Fibroblast of skin of back (primary cell): ENCODE measurements around the gene OVCH1.
"Not testable (repeated sequence)": the region's sequence is repeated elsewhere in the genome, so short reads cannot be mapped to it uniquely, and the experiment has no call there.

Experiments
- DNase-seq: peaks from one replicate; pipeline ENCODE4 v3.0.0-alpha.2; 2013

Gene OVCH1

DNA sequence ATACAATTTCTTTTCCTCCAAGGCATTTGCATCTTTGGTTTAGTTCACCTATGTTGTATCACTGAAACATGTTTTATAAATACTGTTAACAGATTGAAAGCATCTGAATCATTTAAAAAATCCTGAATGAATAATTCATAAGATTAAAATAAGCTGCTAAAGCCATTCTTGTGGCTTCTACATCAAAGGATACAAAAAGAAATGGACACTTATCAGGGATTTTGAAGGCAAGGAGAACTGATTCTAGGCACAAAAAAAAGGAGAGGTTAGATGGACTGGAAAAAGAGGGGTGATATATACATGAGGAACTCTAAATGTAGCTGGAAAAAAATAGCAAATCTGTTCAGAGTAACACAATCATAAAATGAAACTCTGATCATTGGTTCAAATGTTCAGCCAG, 5.8 kb upstream of the OVCH1 start:
- DNase-seq, result no peak

DNA sequence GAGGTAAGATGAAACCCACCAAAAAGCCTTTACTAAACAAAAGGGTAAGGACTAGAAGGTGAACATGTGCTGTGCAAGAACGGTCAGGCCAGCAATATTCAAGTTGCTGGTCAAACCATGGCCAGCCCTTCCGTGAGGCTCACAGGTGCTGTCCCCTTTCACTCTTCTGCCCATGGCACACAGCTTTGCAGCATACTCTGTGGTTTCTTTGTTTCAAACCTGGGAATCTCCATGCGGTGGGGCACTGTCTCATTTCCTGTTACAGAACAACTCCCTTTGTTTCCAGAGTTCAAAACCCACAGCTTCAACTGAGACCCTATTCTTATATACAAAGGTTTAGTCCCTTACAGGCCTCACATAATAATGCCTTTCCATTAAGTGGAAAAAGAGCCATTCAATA, 1.7 kb upstream of the OVCH1 start:
- no peak for DNase-seq

DNA sequence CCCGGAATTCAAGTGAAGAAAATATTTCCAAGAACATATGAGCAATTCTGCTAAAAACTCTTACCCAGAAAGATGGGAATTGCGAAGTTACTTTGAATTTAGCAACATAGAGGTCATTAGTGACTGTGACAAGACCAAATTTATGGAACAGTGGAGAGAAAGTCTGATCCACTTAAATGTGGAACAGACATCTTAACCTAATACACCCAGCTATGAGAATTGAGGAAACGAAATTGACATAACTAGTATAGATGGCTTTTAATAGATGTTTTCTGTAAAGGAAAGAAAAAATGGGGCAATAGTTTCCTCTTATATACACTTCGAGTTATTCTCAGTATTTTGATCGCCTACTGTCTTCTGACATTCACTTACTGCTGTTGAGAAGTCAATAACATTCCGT, 4.6 kb downstream of the OVCH1 start:
- DNase-seq, result no peak

DNA sequence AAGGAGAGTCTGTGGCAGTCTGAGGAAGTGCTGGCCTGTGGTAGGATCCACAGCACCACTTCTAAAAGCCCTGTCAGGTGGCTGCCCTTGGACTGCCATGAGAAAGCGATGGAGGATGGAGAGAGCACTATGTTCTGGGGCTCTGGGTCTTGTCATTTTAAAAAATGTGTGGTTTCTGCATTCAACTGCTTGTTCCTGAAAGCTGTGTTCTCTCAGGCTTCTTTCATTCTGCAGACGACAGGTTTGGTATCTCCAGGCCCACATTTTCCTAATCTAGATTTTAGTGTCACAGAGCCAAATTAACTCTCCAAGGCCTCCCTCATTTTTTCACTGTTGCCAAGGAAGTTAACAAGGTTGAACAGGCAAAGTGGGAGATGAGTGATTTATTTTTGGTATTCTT, 10.5 kb downstream of the OVCH1 start:
- DNase-seq, result no peak

DNA sequence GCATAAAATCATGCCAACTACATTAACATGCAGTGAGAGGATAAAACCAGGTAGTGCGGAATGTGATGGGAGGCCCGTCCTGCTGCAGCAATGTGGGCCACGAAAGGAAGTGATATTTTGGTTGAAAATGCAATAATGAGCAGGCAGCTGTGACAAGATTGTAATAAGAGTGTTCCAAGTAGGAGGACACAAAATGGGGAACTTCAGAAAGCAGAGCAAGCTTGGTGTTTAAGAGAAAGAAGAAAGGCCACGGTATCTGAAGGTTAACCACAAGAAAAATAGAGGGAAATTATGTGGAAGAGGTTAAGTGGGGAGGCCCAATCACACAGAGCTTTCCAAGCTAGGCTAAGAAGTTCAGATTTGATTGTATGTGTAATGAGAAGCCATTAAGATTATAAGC, 34.3 kb downstream of the OVCH1 start:
- no peak for DNase-seq

DNA sequence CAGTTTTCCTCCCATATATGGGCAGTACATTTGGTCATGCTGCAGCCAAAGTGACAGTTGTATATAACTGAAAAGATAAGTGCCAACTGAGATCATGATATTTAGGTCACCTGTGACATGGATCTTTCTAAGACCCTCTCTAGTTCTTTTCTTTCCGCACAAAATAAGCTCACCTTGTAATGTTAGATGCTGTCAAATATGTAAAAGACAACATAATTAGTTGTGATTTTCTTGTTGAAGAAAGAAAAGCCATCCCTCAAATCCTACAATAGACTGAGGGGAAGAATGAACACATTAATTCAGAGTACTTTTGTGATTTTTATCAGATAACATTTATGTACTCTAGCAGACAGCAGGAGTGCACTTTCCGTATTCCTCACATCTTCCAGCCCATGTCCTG, 37.4 kb downstream of the OVCH1 start:
- DNase-seq, result no peak

DNA sequence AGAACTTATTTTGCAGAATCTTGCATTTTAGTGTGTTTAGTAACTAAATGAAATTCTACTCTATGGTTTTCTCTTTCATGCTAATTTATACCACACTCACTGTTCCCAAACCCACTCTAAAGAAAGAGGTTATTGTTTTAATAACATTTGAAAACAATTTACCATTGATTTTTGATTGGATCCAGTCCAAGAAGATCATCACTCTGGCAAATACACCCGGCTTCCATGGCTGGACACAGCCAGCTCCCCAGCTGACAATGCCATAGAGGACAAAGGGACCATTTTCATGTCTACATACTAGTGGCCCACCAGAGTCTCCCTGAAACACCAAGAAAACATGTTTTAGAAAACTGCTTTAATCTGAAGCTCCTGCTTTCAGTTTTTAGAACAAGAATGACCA, 42.4 kb downstream of the OVCH1 start:
- DNase-seq, result no peak

DNA sequence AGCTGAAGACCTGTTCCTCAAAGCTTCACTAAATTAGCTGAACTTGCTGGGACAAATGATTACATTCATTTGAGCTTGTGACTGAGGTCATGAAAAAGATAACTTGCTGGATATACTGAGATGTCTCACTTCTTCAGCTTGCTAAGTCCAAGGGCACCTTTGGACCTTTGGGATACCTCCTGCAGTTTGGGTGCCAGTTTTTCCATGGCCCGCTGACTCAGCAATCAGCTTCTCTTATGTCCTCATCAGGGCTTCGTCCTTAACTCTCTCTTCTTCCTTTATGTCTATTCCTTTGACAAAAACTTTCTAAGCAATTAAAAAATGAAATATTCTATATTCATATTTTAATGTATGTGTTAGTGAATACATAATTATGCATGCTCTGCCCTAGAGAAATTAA, 45.6 kb downstream of the OVCH1 start:
- DNase-seq, result no peak

DNA sequence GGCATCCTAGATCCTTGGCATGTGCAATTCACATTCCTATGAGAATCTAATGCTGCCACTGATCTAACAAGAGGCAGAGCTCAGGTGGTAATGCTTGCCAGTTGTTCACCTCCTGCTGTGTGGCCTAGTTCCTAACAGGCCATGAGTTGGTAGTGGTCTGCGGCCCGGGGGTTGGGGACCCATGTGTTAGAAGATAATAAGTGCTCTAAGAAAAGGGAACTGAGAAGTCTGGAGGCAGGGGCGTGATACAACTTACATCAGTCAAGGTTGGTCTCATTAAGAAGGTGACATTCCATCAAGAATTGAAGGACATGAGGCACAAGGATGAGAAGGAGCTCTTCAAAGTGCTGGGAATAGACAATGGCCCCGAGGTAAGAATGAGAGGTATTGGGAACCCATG, 49.3 kb downstream of the OVCH1 start:
- no peak for DNase-seq

DNA sequence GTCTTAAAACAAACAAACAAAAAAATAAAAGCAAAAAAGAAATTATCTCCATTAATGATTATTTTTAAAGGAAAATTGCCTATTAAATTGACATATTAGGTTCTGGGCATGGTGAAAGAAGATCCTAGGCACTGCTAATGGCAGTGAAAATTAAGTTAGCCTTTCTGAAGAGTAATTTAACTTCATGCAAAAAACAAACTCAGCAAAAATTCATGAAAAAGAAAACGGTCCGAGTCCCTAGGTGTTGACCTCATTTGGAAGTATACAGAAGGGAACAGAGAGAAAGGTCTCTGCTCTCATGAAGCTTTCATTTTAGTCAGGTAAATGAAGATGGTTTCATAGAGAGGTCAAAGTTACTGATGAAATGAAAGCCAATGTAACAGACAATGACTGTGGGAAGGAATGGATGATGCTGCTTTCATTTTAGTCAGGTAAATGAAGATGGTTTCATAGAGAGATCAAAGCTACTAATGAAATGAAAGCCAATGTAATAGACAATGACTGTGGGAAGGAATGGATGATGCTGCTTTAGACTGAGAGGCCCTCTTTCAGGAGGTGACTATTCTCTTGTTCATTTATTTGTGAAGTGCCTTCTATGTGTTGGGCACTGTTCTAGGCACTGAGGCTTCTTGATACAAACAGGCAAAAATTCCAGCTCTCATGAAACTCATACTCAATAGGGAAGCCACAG, 50.1 kb downstream of the OVCH1 start:
- DNase-seq, result no peak

DNA sequence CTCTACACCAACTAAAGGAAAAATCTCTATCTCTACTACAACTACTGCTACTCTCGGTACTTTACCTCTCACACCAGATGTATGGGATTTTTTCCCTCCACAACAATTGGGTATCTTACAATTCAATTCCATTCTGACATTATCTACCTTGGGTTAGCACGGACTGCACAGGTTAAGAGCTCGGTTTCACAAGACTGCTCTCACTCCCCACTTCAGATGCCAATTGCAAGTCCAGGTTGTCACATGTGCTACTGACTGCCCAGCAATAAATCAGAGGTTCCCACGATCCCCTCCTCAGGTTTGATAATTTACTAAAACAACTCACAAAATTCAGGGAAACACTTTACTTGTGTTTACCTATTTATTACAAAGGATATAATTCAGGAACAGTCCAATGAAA, 58.0 kb downstream of the OVCH1 start:
- no peak for DNase-seq

DNA sequence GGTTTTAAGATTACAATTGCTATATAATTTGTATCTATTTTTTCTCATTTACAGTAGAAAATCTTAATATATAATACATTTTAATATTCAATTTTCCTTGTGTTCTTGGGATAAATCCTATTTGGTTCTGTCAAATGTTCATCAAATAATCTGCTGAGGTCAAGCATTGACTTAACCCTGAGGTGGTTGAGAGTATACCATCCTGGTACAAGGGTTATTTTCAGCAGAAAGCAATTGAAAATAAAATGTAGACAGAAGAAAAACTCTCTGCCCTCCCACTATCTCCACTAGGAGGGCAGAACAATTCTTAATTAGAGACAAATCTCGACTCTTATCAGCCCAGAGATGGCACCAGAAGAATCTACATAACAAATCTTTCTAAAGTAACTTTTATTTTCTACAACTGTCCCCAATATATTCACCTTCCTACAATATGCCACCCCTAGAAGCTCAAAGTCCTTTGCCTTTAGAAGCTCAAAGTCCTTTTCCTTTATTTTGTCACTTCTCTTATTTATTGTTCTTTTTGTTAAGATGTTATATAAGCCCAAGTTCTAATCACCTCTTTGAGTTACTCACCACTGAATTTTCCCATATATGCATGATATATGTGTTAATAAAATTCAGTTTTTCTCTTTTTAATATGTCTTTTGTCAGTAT, 58.6 kb downstream of the OVCH1 start:
- DNase-seq, result no peak

DNA sequence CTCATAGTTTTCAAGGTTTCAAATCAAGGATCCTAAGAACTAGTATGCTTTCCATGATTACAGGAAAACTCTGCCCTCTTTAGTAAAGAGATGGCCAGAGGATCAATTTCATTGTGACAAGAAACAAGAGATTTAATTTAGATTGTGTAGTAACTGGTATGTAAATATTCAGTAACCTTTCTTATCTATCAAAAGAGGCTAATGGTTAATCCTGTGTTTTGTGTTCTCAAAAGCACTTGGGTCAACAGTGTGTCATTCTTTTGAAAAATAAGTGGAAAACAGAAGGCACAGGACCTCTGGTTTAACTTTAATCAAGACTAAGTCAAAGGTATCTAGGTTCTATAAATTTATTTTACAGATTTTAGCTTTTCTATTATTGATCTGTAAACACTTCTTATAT, 59.9 kb downstream of the OVCH1 start:
- no peak for DNase-seq

DNA sequence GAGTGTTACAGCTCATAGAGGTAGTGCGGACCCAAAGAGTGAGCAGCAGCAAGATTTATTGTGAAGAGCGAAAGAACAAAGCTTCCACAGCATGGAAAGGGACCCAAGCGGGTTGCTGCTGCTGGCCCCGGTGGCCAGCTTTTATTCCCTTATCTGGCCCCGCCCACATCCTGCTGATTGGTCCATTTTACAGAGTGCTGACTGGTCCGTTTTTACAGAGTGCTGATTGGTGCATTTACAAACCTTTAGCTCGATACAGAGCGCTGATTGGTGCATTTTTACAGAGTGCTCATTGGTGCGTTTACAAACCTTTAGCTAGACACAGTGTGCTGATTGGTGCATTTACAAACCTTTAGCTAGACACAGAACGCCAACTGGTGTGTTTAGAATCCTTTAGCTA, 60.7 kb downstream of the OVCH1 start:
- not testable (repeated sequence) for DNase-seq

DNA sequence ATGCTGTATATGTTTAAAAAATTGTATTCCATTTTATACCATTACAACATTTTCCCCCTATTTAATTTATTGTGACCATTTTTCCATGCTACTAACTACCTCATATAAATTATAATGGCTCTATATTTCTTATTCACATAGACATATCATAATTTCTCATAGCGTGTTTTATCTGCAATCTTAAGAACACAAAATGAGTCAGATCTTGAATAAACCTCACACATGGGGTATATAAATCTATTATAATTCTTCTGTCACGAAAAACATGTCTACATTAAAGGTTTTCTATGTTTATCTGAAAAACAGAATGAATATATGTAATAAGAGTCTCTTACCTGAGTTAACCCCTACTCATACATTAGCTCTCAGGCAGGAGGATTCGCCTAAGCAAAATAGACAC, 66.0 kb downstream of the OVCH1 start:
- no peak for DNase-seq

DNA sequence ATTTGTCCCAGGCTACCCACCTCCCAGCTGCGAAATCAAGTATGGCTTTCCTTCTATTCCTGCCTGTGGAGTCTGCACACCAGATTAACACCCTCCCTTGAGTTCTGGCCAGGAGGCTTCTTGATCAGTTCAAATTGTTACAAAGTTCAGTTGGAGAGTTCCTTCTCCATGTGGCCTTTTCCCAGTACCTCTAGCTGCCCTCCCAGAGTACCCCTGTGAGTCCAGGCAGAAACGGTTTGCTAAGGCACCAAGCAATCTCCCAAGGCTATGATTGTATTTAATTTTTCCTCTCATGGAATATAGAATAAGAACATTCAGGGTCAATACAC, 66.8 kb downstream of the OVCH1 start:
- no peak for DNase-seq

DNA sequence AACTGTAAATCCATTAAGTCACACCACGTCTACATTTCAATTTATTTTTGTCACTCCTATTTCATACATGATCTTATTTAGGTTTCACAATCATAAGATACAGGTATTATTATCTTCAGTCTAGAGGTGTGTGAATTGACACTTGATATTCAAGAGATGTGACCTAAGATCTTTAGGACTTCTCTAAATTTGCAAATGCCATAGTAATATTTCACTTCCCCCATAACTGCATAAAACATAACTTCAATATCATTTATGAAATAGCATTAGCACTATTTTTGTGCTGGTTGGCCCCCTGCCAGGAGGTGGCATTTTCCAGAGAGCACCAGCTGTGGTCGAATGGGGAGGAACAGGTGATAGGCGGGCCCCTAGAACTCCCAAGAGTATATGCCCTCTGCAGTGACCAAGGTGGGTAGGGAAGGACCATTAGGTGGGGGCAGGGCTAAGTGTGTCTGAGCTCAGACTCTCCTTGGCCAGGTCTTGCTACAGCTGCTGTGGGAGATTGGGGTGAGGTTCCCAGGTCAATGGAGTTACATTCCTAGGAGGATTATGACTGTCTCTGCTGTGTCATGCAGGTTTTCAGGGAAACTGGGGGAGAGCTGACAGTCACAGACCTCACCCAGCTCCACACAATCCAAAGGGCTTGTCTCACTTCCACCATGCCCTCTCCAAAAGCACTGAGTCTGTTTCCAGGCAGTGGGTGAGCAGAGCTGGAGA, 67.3 kb downstream of the OVCH1 start:
- no peak for DNase-seq

DNA sequence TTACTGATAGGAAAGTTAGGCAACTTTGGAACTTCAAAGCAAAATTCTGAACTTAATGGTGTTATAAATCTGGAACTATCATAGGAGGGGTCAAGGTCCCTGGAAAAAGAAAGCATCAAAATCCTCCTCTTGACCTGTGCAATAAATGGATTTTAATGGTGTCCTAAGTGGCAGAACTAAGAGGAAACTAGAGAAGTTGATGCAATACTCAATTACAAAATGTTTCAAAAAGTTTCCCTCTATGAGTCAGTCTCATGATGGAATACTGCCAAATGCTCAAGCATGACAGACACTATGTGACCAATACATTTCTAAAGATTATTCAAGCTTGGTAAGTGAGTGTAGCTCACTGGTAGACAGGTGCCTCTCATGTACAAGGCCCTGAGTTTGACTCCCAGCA, 68.9 kb downstream of the OVCH1 start:
- DNase-seq, result peak; percentile 77

DNA sequence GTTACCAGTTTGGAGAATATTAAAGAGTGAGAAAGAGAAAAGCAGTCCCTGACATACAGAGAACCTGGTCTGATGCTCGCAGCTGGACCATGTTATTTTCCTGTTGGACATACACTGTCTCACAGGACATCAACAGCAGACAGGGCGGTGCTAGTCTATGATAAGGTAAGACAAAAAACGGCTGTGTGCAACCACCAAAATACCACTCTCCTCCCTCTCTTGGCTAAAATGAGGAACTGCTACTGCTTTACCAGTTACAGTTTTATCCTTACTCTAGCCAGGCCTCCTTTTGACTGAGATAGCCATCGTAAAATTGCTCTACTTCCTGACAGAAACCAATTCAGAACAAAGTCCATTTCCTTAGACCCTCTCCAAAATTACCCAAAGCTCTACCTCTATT, 69.5 kb downstream of the OVCH1 start:
- DNase-seq, result no peak

DNA sequence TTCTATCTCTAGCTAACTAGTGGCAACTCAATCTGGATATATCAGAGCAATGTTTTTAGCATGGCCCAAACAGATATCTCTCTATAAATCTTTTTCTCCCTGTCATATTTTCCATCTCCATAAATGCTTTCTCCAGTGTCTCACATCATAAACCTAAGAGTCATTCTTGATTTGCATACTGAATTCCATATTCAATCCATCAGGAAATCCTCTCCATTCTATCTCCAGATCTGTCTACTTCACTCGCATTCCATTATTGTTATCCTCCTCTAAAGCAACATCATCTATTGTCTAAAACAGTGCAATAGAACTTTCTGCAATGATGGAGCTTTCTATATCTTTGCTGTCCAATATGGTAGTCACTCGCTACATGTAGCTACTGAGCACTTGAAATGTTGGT, 71.0 kb downstream of the OVCH1 start:
- DNase-seq, result no peak

DNA sequence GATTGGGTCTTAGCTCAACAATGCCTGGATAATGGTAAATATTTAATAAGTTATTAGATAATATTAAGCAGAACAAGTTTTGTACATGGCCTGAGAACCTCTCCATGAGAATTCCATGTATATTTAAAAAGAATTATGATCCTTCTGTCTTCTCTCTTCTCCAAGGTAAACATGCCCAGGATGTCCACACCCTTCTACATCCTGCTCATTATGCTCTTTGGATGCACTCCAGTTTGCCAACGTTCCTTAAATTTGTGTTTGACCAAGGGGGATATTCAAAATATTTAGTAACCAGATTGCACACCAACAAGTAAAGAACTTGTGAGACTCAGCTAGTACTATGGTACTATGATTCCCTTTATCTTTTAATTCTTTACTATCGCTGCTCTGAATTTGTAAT, 71.8 kb downstream of the OVCH1 start:
- DNase-seq, result peak; percentile 14

DNA sequence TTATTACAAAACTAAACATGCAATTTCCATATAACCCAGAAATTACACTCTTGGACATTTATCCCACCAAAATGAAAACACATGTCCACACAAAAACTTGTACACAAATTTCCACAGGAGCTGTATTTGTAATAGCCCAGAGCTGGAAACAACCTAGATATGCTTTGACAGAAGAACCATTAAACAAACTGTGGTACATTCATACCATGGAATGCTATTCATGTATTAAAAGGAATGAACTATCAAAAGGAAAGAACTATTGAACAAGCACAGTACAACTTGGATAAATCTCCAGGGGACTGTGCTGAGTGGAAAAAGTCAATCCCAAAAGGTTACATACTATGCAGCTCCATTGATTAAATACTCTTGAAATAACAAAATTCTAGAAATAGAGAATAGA, 80.7 kb downstream of the OVCH1 start:
- DNase-seq, result no peak

DNA sequence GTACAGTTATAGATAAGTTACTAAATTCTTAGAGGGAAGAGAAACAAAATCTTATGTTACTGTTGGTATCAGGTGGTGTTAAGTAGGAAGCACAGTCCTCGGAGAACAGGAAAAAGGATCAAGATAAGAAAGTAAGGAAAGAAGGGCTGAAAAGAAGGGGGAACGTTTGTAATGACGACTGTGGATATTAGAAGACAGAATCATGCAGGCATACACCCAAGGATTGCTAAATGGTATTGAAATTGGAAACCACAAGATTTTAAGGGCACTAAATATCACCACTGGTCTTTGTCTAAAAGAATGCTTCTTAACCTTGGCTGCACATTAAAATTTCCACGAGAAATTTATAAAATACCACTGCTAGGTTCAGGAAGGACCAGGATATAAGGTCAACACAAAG, 82.4 kb downstream of the OVCH1 start:
- no peak for DNase-seq

DNA sequence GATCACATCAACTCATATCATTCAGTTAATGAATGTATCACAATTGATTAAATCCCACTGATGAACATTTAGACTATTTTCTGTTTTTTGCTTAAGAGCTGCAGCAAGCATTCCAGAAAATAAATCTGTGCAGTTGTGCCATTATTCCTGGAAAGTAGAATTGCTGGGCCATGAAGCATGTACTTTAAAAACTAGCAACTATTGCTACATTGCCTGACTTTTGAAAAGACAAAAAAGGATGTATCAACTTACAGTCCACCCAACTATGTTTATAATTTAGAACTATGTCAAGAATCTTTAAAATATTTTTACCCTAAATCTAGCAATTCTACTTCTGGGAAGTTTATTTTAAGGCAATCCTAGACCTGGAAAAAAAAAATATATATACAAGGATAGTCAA, 83.1 kb downstream of the OVCH1 start:
- no peak for DNase-seq
